HG03066 (cell line): ENCODE data around the gene TEDC1.

Experiments
- ATAC-seq: cut with Tn5 transposase; IDR thresholded peaks from one replicate; pipeline ENCODE4 v1.9.1; 2021; ENCODE audit warnings: low read depth; ENCODE audit not compliant: unreplicated experiment

The TEDC1 gene

DNA sequence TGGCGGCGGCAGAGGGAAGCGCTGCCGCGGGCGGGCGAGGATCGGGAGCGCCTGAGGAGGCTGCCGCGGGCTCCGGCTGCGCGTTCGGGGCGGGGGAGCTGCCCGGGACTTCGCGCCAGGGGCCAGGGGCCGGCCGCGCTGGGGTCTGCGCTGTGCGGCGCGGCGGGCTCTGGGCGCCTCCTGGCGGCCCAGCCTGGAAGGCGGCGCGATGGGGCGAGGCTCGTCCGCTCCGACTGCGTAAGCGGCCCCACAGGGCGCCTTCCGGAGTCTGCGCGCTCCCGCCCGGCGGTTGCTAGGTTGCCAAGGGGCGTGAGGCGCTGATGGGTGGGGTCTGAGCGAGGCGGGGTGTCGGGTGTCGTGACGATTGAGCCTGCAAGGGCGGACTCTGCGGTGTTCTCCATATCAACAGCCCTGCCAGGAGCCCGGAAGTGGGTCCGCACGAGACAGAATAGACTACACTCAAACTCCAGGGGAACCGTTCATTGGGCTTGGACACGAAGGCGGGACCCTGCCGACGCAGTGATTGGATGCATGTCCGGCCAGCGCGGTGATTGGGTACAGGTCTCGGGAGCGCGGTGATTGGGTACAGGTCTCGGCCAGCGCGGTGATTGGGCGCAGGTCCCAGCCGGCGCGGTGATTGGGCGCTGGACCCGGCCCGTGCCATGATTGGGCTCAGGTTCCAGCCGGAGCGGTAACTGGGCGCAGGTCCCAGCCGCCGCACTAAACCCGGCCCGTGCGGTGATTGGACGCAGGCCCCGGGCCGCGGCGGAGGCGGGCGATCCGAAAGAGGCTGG lies at the start of gene TEDC1:
Gene TEDC1 (plus strand): TSS at position 675 of the 794 bp plus-strand sequence. CDS start 130 bp downstream, outside the sequence.
- ATAC-seq = peak; percentile 62

GRCh38 chr14:105442125-105442524 lies 48.9 kb upstream of the TEDC1 start:
- no peak for ATAC-seq

DNA sequence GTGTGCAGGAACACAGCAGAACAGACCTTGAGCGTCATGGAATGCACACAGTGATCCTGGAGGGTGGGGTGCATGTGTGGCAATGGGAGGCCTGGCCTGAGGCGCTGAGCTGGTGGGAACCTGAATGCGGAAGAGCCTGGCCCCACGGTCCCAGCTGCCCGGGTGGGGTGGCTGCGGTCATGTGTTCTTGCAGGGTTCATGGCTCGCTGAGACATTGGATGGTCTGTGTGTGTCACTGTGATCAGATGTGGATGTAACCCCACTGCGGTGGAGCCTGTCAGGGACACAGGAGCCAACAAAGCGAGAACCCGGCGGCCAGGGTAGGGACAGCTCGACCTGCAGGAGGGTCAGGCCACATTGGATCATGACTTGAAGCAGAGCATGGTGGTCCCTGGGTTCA lies 48.2 kb upstream of the TEDC1 start:
- no peak for ATAC-seq

DNA sequence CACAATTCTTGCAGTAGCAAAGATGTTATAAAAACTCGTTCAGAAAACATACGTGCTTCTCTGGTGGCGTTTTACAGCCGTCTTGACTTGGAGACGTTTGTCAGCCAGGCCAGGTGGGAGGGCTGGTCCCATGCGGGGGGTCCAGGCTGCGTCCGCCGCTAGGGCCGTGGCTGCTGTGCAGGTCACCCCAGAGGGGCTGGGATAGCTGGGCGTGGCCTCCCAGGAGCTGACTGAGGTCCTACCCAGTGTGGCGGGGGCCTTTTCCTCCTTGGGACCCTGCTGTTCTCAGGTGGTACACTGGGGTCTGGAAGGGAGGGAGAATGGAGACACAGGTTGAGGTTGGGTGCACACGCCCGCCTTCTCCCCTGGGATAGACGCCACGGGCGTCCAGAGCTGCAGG lies 46.2 kb upstream of the TEDC1 start:
- no peak for ATAC-seq

DNA sequence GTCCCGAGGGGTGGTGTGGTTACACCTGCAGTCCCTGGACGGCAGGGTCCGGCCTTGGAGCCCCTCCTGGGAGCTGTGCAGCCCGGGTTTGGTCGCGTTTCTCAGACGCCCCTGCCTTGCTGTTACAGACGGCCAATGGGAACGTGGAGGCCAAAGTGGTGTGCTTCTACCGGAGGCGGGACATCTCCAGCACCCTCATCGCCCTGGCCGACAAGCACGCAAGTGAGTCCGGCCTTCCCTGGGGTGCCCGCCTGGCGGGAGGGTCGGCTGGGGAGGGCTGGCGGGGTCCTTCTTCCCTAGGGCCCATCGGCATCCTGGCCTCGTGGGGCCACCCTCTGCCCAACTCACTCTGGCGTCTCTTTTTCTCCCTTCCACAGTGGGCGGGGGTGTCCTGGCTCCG lies 45.8 kb upstream of the TEDC1 start:
- ATAC-seq = no peak

- no peak for ATAC-seq
Observed at GRCh38 chr14:105445901-105446845, 44.9 kb upstream of the TEDC1 start.

GRCh38 chr14:105446971-105447370 lies 44.1 kb upstream of the TEDC1 start:
- no peak for ATAC-seq

DNA sequence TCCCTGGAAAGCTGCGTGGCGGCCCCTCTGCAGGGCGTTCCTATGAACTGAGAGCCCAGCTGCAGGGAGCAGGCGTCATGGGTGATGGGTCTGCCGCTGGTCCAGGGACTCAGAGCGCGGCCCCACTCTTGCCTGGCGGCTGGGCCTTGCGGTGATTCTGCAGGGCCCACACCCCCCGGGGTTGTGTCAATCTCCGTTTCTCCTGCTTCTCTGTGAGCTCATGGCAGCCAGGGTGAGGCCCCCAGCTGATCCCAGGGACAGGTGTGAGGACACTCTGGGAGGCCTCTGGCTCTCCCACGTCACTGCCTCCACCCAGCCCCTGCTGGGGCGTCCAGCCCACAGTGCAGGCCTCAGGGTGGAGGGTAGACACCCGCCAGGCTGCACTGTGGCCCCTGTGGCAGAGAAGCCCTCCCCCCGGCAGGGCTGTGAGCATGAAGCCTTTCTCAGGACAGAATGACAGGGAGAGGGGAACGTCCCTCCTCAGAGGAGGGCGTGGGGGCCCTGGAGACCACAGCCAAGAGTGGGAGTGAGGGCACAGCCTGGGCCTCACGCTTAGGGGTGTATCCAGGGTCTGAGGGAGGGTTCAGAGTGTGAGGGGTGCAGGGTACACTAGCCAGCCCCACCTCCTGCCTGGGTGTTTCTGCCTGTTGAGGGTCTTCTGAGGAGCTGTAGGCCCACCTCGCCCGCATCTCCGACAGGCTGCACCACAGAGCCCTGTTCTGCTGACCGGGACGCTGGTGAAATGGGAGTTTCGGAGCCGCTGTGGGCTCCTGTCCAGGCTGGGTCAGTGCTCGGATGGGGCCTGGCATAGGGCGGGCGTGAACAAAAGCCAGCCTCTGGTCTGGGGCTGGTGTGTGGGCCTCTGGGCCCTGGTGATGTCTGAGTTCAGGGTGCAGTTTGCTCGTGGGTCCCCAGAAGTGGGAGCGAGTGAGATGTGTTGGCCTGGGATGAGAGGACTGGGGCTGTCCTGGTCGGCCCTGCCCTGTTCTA lies 43.1 kb upstream of the TEDC1 start:
- ATAC-seq = no peak

GRCh38 chr14:105448706-105449111 lies 42.3 kb upstream of the TEDC1 start:
- no peak for ATAC-seq

DNA sequence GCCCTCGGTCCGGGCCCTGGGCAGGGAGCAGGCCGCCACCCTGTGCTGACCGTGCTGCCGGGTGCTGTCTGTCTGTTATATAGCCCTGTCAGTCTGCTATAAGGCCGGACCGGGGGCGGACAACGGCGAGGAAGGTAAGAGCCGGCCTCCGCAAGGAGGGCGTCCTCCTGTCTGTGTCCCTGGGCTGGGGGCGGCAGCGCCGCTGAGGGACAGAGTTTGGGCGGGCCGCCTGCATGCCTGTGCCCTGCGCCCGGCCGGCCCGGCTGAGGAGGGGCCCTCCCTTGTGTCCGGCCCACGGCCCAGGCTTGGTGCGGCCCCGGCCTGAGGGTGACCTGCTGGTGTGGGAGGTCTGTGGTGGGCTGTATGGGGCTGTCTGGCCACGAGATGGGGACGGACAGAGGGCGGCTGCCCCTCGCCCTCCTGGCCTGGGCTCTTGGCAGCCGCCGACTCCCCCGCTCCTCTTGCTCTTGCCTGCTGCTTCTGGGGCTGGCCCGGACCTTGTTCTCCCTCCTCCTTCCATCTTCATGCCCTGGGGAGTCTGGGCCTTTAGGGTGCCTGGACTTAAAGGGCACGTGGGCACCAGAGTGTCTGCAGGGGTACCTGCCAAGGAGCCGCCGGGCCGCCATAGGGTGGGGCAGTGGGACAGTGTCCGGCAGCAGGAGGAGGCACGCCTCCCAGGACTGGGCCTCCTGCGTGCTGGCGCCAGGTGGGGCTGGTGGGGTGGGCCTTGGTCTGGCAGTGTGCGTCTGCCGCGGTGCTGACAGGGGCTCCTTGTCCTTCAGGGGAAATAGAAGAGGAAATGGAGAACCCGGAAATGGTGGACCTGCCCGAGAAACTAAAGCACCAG lies 41.5 kb upstream of the TEDC1 start:
- ATAC-seq = no peak

GRCh38 chr14:105450123-105450505 lies 40.9 kb upstream of the TEDC1 start:
- no peak for ATAC-seq

- no peak for ATAC-seq
Observed at GRCh38 chr14:105450864-105451720, 40.0 kb upstream of the TEDC1 start.

DNA sequence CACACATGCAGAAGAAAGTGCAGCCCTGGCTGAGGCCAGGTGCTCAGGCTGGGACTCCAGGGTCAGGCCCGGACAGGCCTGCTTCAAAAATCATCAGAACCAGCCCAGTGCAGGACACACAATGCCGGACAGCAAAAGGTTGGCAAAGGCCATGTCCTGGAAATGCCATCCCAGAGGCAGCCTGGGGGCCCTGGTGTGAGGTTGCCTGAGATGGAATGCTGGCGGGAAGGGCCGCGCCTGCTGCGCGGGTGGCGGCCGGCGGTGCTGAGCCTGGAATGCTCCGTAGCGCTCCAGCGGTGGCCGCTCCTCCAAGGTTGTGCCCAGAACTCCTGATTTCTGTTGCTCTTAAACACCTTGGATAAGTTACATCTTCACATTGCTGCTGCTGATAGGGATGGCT lies 38.1 kb upstream of the TEDC1 start:
- ATAC-seq = no peak

GRCh38 chr14:105453847-105454246 lies 37.2 kb upstream of the TEDC1 start:
- no peak for ATAC-seq

GRCh38 chr14:105455086-105455640 lies 35.9 kb upstream of the TEDC1 start:
- no peak for ATAC-seq

GRCh38 chr14:105455766-105456660 lies 35.0 kb upstream of the TEDC1 start:
- no peak for ATAC-seq
